GM18907 (cell line): Measurements from ENCODE around the gene SSNA1.
A peak's percentile ranks its signal among the peaks of the same experiment; 100 is the strongest.

ENCODE experiments used
- ATAC-seq: cut with Tn5 transposase; IDR thresholded peaks from one replicate; pipeline ENCODE4 v1.9.1; 2021; ENCODE audit warnings: mild to moderate bottlenecking, moderate library complexity; ENCODE audit not compliant: unreplicated experiment

The SSNA1 gene

GRCh38 chr9:137182836-137183235 is 5.6 kb upstream of the SSNA1 start:
- no peak for ATAC-seq

DNA sequence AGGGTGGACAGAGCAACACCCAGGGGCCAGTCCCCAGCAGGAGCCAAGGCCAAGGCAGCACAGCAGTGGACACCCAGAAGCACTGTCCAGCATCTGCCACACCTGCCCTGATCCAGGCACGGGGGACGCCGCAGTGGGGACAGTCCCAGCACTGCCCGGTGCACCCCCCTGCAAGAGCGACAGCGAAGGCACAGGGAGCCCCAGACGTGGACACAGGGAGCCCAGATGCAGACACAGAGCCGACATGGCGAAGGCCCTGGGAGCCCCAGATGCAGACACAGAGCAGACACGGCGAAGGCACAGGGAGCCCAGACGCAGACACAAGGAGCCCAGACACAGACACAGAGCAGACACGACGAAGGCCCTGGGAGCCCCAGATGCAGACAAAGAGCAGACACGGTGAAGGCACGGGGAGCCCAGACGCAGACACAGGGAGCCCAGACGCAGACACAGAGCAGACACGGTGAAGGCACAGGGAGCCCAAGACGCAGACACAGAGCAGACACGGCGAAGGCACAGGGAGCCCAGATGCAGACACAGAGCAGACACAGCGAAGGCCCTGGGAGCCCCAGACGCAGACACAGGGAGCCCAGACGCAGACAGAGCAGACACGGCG is 4.4 kb upstream of the SSNA1 start:
- no peak for ATAC-seq

DNA sequence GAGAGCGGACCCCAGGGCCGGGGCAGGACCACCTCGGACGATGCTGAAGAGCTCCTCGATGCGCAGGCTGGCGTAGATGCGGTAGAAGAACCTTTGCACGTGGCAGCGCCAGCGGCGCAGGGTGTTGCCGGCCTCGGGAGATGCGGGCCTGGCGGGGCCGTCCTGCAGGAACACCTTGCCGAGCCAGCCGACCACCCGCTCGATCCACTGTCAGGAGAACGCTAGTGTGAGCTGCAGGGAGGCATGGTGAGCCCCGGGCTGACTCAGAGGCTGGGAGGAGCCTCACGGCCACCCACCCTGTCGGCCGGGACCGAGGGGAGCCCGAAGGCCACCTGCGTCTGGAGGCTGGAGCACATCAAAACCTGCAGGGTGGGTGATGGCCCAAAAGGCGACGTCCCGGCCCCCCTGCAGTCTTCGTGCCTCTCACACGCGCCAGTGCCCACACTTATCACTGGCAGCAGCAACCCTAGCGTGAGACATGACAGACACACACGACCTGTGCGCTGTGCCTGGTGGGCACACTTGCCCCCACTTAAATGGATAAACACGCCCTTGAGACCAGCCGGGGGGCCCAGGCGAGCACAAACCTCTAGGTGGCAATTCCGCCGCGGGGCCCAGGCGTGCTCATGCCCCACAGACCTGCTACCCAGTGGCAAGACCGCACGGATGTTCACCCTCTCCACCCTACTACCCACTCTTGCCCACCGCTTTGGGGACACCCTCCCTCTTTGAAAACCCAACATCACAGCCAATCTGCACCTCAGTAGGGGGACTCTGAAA is 3.4 kb upstream of the SSNA1 start:
- no peak for ATAC-seq

DNA sequence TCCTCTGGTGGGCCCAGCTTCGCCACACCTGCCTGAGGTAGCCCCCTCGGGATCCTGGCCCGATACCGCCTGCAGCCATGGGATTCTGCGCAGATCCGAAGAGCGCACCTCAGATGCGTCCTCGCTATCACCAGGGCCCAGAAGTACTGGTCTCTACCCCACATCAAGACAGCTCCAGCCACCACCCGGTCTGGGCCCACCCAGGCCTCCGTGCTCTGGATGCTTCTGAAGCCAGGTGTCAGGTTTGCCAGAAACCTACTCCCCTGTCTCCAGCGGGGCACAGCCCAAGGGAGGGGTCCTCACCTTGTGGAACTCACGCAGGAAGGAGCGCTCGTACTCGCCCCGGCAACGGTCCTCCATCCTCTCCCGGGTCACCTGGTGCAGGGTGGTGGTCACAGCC is 2.6 kb upstream of the SSNA1 start:
- ATAC-seq = no peak

- no peak for ATAC-seq
These were observed 2.1 kb upstream of the SSNA1 start for GRCh38 chr9:137186385-137186784.

DNA sequence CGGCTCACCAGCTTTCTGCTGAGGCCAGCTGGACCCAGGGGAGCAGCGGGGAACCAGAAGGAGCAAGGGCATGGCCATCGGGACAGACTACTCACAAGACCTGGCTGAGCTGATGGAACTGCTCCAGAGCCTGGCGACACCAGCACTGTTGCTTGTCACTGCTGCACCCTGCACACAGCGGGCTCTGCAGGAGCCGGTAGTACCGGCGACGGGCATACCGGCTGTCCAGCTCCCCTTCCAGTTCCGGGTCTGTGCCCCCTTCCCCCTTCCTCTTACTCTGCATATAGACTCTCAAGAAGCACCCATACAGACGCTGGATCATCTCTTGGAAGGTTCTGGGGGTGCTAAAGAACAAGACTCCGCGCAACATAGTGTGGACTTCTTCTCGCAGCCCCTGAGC is 1.1 kb upstream of the SSNA1 start:
- no peak for ATAC-seq

GRCh38 chr9:137188086-137188489 is 388 bp upstream of the SSNA1 start:
- no peak for ATAC-seq

DNA sequence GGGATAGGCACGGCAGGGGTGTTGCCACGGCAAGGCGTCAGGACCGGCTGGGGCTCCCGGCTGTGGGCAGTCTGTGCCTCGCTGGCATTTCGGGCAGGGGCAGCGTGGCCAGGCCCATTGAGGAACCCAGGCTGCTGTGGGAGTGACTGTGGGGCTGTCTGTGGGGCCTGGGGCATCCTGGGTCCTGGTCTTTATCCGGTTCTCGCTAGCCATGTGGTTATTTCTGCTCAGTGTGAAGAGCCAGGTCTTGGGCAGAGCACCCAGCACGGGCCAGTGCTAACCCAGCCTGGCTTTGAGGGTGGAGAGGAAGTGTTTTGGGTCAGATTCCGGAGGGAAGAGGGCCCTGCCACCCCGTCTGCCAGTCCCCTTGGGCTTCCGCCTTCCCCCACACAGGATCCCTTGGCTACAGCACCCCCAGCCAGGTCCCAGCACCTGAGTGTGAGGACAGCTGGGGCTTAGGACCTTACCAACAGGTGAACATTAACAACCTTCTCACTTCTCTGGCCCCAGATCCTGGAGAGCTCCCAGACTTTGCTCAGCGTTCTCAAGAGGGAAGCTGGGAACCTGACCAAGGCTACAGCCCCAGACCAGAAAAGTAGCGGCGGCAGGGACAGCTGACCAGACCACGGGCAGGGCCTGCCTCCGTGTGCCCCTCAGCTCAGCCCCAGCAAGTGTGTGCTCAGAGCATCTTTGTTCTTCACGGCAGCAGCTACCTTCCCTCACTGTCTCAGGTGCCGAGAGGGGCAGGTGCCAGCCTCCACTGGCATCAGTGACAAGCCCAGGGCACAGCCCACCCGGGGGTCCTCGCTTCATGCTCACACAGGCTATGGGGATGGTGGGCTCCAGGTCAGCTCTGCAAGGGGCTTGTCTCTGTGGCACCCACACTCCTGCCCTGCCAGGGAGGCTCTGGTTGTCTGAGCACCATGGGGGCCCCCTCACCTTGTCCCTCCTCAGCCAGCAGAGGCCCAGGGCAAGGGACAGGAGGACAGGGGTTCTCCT is 1.1 kb downstream of the SSNA1 start:
- peak; percentile 6 for ATAC-seq

DNA sequence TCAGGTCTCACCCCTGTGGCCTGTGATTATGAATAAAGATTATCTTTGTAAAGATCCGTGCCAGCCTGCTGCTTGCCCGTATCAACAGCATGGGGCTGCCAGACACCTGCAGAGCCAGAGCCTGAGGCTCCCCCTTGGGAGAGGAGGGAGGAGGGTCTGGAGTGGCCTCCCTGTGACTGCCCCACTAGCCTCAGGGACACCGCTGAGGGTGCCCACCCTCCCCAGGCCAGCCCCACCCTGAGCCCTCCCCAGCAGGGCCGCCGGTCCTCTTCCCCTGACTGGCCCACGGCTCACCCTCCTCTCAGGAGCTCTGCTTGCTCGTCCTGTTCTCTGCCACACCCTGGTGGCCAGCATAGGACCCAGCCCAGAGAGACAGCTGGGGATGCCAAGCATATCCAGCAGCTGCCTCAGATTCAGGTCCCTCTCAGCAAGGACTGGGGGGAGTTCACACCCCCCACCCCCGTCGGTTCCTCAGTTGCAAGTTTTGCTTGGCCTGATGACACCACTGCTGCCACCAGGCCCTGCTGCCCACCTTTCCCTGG is 1.9 kb downstream of the SSNA1 start:
- ATAC-seq = no peak

DNA sequence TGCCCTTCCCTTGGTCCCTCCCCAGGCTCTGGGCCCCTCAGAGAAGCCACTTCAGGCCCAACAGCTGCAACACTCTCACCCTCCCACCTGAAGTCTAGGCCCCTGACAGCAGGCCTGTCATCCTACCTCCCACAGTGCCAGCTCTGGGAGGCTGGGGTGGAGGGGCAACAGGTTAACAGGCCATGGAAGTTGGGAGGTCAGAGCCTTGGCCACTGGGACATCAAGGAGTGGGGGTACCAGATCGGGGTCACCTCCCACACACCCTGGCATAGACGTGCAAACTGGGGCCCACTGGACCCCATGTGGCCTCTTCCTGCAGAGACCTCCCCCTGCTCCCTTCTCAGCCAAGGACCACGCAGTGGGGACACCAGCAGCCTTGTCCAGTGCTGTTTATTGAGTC is 2.8 kb downstream of the SSNA1 start:
- no peak for ATAC-seq

DNA sequence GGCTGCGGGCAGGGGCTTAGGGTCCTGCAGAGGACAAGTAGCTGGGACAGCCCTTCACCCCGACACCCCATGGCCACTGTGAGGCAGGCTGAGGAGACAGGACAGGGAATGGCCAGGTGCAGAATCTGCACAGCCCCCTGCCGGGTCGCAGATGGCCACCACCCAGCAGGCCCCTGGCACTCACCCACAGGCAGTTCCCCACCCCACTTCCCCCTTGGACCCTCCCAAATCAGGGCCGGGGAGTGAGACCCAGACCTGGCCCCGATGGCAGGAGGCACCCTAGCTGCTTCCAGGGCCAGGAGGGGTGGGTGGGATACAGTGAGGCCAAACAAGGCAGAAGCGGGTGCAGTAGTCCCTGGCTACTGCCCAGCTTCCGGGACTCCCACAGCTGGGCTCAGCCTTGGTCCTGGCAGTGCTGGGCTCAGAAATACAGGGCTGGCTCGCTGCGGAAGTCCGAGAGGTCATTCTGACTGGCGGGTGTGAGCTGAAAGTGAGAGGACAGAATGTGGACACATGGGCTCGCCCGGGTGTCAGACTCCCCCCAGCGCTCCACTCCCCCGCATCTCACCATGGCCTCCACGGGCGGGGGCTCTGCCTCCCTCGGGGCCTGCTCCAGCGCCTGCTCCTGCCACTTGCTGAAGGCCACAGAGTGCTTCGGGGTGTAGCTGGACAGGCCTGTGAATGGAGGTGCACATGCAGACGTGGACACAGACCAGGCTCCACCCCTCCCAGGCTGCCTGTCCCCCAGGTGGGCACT is 3.4 kb downstream of the SSNA1 start:
- no peak for ATAC-seq

- no peak for ATAC-seq
These were observed 3.9 kb downstream of the SSNA1 start for GRCh38 chr9:137192448-137192780.

GRCh38 chr9:137192859-137193258 is 4.4 kb downstream of the SSNA1 start:
- ATAC-seq = no peak

DNA sequence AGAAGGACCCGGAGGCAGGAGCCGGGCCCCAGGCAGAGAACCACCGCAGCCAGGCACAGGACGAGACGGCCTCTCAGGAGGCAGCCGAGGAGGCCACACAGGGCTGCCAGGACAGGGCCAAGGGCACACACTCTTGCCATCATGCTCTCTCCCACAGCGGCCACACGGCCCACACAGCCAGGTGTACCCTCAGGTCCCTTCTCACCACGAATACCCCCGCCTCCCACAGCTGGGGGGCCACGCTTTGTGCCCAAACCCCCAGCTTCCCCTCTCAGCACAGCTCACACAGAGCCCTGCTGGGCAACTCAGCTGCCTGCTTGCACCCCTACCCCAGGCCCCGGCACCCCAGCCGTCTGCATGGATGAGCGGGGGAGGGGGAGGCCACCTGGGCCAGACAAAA is 5.3 kb downstream of the SSNA1 start:
- no peak for ATAC-seq

DNA sequence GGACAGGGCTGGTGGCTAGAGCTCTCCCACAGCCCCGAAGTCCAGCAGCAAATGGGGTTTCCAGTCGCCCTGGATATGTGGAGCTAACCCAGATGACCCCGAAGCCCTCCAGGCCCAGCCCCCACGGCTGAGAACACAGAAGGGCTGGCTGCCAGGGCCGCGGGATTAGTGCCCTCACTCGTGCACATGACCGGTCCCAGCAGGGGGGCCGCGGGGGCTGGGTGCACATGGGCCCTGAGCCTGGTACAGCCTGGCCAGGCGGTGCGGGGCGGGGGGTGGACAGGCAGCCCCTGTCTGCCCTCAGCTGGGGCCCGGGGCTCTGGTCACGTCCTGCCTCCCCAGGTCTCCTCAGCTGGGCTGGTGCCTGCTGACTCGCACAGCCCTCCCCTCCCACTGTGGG is 5.9 kb downstream of the SSNA1 start:
- no peak for ATAC-seq

- no peak for ATAC-seq
These were observed 6.4 kb downstream of the SSNA1 start for GRCh38 chr9:137194909-137195308.

- no peak for ATAC-seq
These were observed 7.2 kb downstream of the SSNA1 start for GRCh38 chr9:137195525-137196220.

- no peak for ATAC-seq
These were observed 9.8 kb downstream of the SSNA1 start for GRCh38 chr9:137198051-137198901.

DNA sequence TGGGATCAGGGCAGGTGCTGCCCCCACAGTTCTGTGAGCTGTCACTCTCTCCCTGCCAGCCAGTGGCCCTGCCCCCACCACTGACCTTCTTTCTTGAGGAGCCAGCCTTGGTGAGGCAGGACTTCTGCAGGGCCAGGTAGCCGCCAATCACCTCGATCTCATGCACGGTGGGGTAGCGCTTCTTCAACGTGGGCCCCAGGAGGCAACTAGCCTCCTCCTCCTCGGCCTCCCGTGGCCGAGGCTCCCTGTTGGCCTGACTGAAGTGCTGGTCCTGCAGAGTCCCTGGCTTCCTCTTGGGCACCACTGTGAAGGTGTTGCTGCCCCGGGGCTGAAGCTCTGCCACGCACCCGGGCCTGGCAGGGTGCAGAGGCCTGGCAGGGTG is 10.4 kb downstream of the SSNA1 start:
- no peak for ATAC-seq
